K562 (cell line): Measurements from ENCODE around the gene NDUFAF3. TPM values are rescaled to one million over a fixed set of nuclear protein-coding genes. Genes with fewer than 3 reads are reported as not detected.

ENCODE experiments used
- BHLHE40 ChIP-seq: IDR thresholded peaks from 2 replicates; pipeline ENCODE4 v1.6.1; 2011; ENCODE audit warnings: low read length, improper control_type of control experiment
- CC2D1A ChIP-seq: fragments of 450-650 bp; IDR thresholded peaks from 2 replicates; pipeline ENCODE4 v1.6.1; 2017; ENCODE audit warnings: mild to moderate bottlenecking
- CTCFL ChIP-seq: IDR thresholded peaks from 2 replicates; pipeline ENCODE4 v1.6.1; 2011; ENCODE audit warnings: borderline replicate concordance, low read depth, mild to moderate bottlenecking, moderate library complexity, low read length; ENCODE audit not compliant: insufficient read depth, poor library complexity, severe bottlenecking
- DMBX1 ChIP-seq: fragments of 250-450 bp; sonication (Bioruptor Pico); IDR thresholded peaks from 2 replicates; pipeline ENCODE4 v1.8.0; 2022; ENCODE audit warnings: inconsistent platforms, mild to moderate bottlenecking, moderate library complexity, borderline replicate concordance
- GTF2E2 ChIP-seq: fragments of 200-800 bp; sonication (Bioruptor generic); IDR thresholded peaks from 2 replicates; pipeline ENCODE4 v1.6.1; 2016; ENCODE audit warnings: missing genetic modification characterization, missing compliant biosample characterization
- MBD1 ChIP-seq: fragments of 250-450 bp; sonication (Bioruptor Pico); IDR thresholded peaks from 2 replicates; pipeline ENCODE4 v1.8.0; 2022; ENCODE audit warnings: inconsistent platforms
- NELFE ChIP-seq: IDR thresholded peaks from 2 replicates; pipeline ENCODE4 v1.6.1; 2011; ENCODE audit warnings: mild to moderate bottlenecking; ENCODE audit not compliant: insufficient read depth, insufficient read length
- NFIC ChIP-seq: fragments of 450-650 bp; IDR thresholded peaks from 2 replicates; pipeline ENCODE4 v1.6.1; 2017; ENCODE audit warnings: mild to moderate bottlenecking, inconsistent platforms
- PHF21A ChIP-seq: fragments of 450-650 bp; IDR thresholded peaks from 2 replicates; pipeline ENCODE4 v1.6.1; 2017; ENCODE audit warnings: low read depth, borderline replicate concordance
- PKNOX1 ChIP-seq: fragments of 450-650 bp; IDR thresholded peaks from 2 replicates; pipeline ENCODE4 v1.6.1; 2016
- POLR2AphosphoS2 ChIP-seq: IDR thresholded peaks from 2 replicates; pipeline ENCODE4 v1.6.1; 2012; ENCODE audit warnings: low read length, improper control_type of control experiment
- POLR2G ChIP-seq: fragments of 200-400 bp; formaldehyde crosslinking; IDR thresholded peaks from 2 replicates; pipeline ENCODE4 v1.6.1; 2017; ENCODE audit warnings: low read depth, mild to moderate bottlenecking, antibody characterized with exemption, low read length, moderate library complexity
- RBM22 ChIP-seq: fragments of 200-400 bp; formaldehyde crosslinking; IDR thresholded peaks from 2 replicates; pipeline ENCODE4 v1.6.1; 2018; ENCODE audit warnings: low read length, low read depth; ENCODE audit not compliant: poor library complexity, severe bottlenecking
- SRSF3 ChIP-seq: fragments of 200-400 bp; formaldehyde crosslinking; IDR thresholded peaks from 2 replicates; pipeline ENCODE4 v1.6.1; 2016; ENCODE audit warnings: mild to moderate bottlenecking, low read length, moderate library complexity; ENCODE audit not compliant: insufficient read depth
- TCF7 ChIP-seq: sonication (generic); IDR thresholded peaks from 2 replicates; pipeline ENCODE4 v1.6.1; 2016; ENCODE audit warnings: antibody characterized with exemption, borderline replicate concordance
- TFAM ChIP-seq: fragments of 250-450 bp; sonication (Bioruptor Pico); conservative IDR thresholded peaks from 2 replicates; pipeline ENCODE4 v1.5.0; 2021; ENCODE audit warnings: mild to moderate bottlenecking, moderate library complexity
- YBX1 ChIP-seq: fragments of 450-650 bp; IDR thresholded peaks from 2 replicates; pipeline ENCODE4 v1.7.1; 2016; ENCODE audit warnings: mild to moderate bottlenecking
- ZNF174 ChIP-seq: fragments of 250-450 bp; sonication (Bioruptor Pico); IDR thresholded peaks from 2 replicates; pipeline ENCODE4 v1.4.0; 2020; ENCODE audit warnings: mild to moderate bottlenecking
- ZNF23 ChIP-seq: fragments of 250-450 bp; sonication (Bioruptor Pico); IDR thresholded peaks from 2 replicates; pipeline ENCODE4 v1.4.0; 2020; ENCODE audit warnings: mild to moderate bottlenecking
- polyA plus RNA-seq, 8 experiments: library from polyadenylated mRNA; depleted of rRNA in 4 of 8; stranded (reverse) in 5 of 8; unstranded in 3 of 8; fragments of >200 nt; fragmentation: Nextera tagmentation in 2 of 8; fragmentation: Illumina TruSeq in 1 of 8; extraction: Ambion mirVana in 2 of 8; extraction: Trizol in 1 of 8; gene quantifications; 2 replicates each; pipeline versions ENCODE4 v1.2.1 to v1.2.3, GENCODE V29; 2011 to 2014; ENCODE audit warnings: inconsistent platforms in 1 of 8, missing spikeins in 1 of 8
- total RNA-seq, 7 experiments: library from RNA; depleted of rRNA in 6 of 7; stranded (reverse); fragments of >200 nt in 6 of 7; fragmentation: Illumina TruSeq in 2 of 7; extraction: Trizol in 2 of 7; gene quantifications; 2 replicates each; pipeline versions ENCODE4 v1.2.1 to v1.2.3, GENCODE V29; 2011 to 2021; ENCODE audit warnings: low replicate concordance in 1 of 7
- TF ChIP-seq, protein P1 (sequence below): sonication (generic); formaldehyde crosslinking; IDR thresholded peaks from 2 replicates; pipeline ENCODE4 v1.8.0; 2023; ENCODE audit warnings: mild to moderate bottlenecking, missing genetic modification reagents

NDUFAF3 gene
- total and polyA plus RNA-seq, 9 of the 15 experiments (the other 6 are each of a cell fraction or from before 2014, with no cell fraction given), result 17.0 to 127 (median 36.3) TPM

- TF ChIP-seq PKNOX1 (no peak), SRSF3 (no peak), MBD1 (CRISPR knock-in tag) (no peak), NELFE (peak; percentile 84), CC2D1A (no peak), TFAM (CRISPR knock-in tag) (no peak), ZNF174 (CRISPR knock-in tag) (no peak), POLR2AphosphoS2 (peak; percentile 87), TCF7 (no peak), CTCFL (no peak), YBX1 (no peak), PHF21A (0 out of 2 replicates have a peak, but pooled peaks have one; percentile 4), DMBX1 (no peak), GTF2E2 (tag) (peak; percentile 87; the same call in 1 of the 2 replicates), RBM22 (no peak), POLR2G (peak; percentile 98), BHLHE40 (peak; percentile 46), NFIC (peak; percentile 56; the same call in 1 of the 2 replicates), ZNF23 (CRISPR knock-in tag) (no peak)
- TF ChIP-seq, protein P1, sequence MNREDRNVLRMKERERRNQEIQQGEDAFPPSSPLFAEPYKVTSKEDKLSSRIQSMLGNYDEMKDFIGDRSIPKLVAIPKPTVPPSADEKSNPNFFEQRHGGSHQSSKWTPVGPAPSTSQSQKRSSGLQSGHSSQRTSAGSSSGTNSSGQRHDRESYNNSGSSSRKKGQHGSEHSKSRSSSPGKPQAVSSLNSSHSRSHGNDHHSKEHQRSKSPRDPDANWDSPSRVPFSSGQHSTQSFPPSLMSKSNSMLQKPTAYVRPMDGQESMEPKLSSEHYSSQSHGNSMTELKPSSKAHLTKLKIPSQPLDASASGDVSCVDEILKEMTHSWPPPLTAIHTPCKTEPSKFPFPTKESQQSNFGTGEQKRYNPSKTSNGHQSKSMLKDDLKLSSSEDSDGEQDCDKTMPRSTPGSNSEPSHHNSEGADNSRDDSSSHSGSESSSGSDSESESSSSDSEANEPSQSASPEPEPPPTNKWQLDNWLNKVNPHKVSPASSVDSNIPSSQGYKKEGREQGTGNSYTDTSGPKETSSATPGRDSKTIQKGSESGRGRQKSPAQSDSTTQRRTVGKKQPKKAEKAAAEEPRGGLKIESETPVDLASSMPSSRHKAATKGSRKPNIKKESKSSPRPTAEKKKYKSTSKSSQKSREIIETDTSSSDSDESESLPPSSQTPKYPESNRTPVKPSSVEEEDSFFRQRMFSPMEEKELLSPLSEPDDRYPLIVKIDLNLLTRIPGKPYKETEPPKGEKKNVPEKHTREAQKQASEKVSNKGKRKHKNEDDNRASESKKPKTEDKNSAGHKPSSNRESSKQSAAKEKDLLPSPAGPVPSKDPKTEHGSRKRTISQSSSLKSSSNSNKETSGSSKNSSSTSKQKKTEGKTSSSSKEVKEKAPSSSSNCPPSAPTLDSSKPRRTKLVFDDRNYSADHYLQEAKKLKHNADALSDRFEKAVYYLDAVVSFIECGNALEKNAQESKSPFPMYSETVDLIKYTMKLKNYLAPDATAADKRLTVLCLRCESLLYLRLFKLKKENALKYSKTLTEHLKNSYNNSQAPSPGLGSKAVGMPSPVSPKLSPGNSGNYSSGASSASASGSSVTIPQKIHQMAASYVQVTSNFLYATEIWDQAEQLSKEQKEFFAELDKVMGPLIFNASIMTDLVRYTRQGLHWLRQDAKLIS (CRISPR knock-in tag), result peak; percentile 91
Measured at GRCh38 chr3:49021213-49021812, 608 bp upstream of the NDUFAF3 start (continued).
